ENCODE measurements around the gene PPFIA3. TPM values are rescaled to one million over a fixed set of nuclear protein-coding genes. Genes with fewer than 3 reads are reported as not detected.
A peak's percentile ranks its signal among the peaks of the same experiment; 100 is the strongest.

Gene PPFIA3
- total and polyA plus RNA-seq, 2 of the 8 experiments (the other 6 are each of a cell fraction or from before 2014, with no cell fraction given) = 15.9 to 25.3 TPM

- DNase-seq (ENCODE audit: low read depth in 1 of 2, low spot score in 2 of 2) = no peak
- TF ChIP-seq RBBP5 (IDR thresholded peaks at IDR 0.05; ENCODE audit: borderline replicate concordance, low read depth, low read length) (no peak), KDM5A (IDR thresholded peaks at IDR 0.05; ENCODE audit: low read length) (no peak), EZH2 (IDR thresholded peaks at IDR 0.05; ENCODE audit: low read depth, low read length, severe bottlenecking) (no peak), EGR1 (IDR thresholded peaks at IDR 0.05; ENCODE audit: borderline replicate concordance, low read depth, low read length) (no peak), SUZ12 (IDR thresholded peaks at IDR 0.05; ENCODE audit: low read length) (no peak), HDAC6 (IDR thresholded peaks at IDR 0.05; ENCODE audit: low read depth, low read length) (no peak), CHD2 (IDR thresholded peaks at IDR 0.05; ENCODE audit: low read length) (no peak), CEBPB (IDR thresholded peaks at IDR 0.05; ENCODE audit: low read depth, low read length) (no peak), FOSL1 (IDR thresholded peaks at IDR 0.05; ENCODE audit: insufficient read depth, low read depth, low read length) (no peak), SRF (IDR thresholded peaks at IDR 0.05; ENCODE audit: low read depth, low read length) (no peak), SP1 (IDR thresholded peaks at IDR 0.05; ENCODE audit: low read depth, low read length) (no peak), GTF2F1 (IDR thresholded peaks at IDR 0.05; ENCODE audit: borderline replicate concordance, low read depth, low read length) (no peak), JUND (IDR thresholded peaks at IDR 0.05; ENCODE audit: low read length) (no peak), CTBP2 (IDR thresholded peaks at IDR 0.05; ENCODE audit: borderline replicate concordance, insufficient read depth, insufficient read length, low read length) (no peak)
Measured at GRCh38 chr19:49135686-49136085, 16.3 kb downstream of the PPFIA3 start.

More at GRCh38 chr19:49135686-49136085, 16.3 kb downstream of the PPFIA3 start:
- Histone ChIP-seq H3K27me3 (replicated peaks in 1 of 4; ENCODE audit: control insufficient read depth in 3 of 4, extremely low read depth in 1 of 4, insufficient read depth in 3 of 4, low read length in 3 of 4) (no peaks in the 10 kb centered on the region), H3K23me2 (ENCODE audit: low read depth, low read length) (peaks cover 4% of the 10 kb centered on the region; the same call in 1 of the 2 replicates), H3K18ac (ENCODE audit: extremely low read depth, low read length) (no peak overlapping the region; the same call in 1 of the 2 replicates), H4K5ac (ENCODE audit: insufficient read length, low read depth, low read length) (peak overlapping the region; percentile 15), H3K27ac (ENCODE audit: low read depth, low read length) (no peak overlapping the region; the same call in 1 of the 2 replicates), H2BK20ac (ENCODE audit: low read length) (no peak overlapping the region), H2BK5ac (ENCODE audit: low read depth, low read length) (no peak overlapping the region), H2AFZ (ENCODE audit: low read length) (no peak overlapping the region), H2BK120ac (replicated peaks; ENCODE audit: low read depth, low read length) (no peak overlapping the region), H4K20me1 (replicated peaks in 1 of 2; ENCODE audit: control insufficient read depth in 1 of 2, insufficient read depth in 2 of 2, low read length in 2 of 2) (peaks cover 0 to 1% of the 10 kb centered on the region in 2 experiments), H3K36me3 (ENCODE audit: control insufficient read depth in 2 of 4, insufficient read depth in 4 of 4, low read length in 3 of 4) (peaks cover 0 to 5% (median 2%) of the 10 kb centered on the region in 4 experiments; a peak in 2 of 8 replicates), H3K4ac (replicated peaks; ENCODE audit: insufficient read length, low read depth, low read length) (no peak overlapping the region), H3K56ac (replicated peaks; ENCODE audit: insufficient read length, low read depth, low read length) (peak overlapping the region; percentile 46), H3K4me2 (ENCODE audit: insufficient read depth in 1 of 2, low read depth in 2 of 2, low read length in 2 of 2) (no peak overlapping the region), H3K9ac (replicated peaks in 1 of 4; ENCODE audit: extremely low read depth in 1 of 4, low read depth in 3 of 4, low read length in 3 of 4) (no peak overlapping the region), H4K8ac (ENCODE audit: extremely low read depth, insufficient read depth, low read length) (peak overlapping the region; percentile 68; the same call in 1 of the 2 replicates), H3K14ac (ENCODE audit: insufficient read length) (no peak overlapping the region), H3K79me1 (ENCODE audit: low read depth, low read length) (no peaks in the 10 kb centered on the region), H2BK15ac (ENCODE audit: low read length) (no peak overlapping the region), H2BK12ac (ENCODE audit: low read depth, low read length) (peak overlapping the region; percentile 39; the same call in 1 of the 2 replicates), H3K79me2 (ENCODE audit: control insufficient read depth in 1 of 2, insufficient read depth in 2 of 2, low read length in 2 of 2) (no peaks in the 10 kb centered on the region), H3K9me3 (ENCODE audit: insufficient read depth in 2 of 2, low read depth in 1 of 2, low read length in 1 of 2) (no peaks in the 10 kb centered on the region), H3K23ac (ENCODE audit: insufficient read length) (no peak overlapping the region), H3K4me3 (ENCODE audit: extremely low read depth in 1 of 4, insufficient read depth in 2 of 4, low read depth in 3 of 4, low read length in 4 of 4) (no peak overlapping the region), H3K4me1 (replicated peaks in 1 of 4; ENCODE audit: control insufficient read depth in 3 of 4, insufficient read depth in 4 of 4, low read length in 3 of 4) (peaks cover 4 to 12% (median 7%) of the 10 kb centered on the region in 4 experiments; a peak in 6 of 7 replicates), H2AK5ac (ENCODE audit: low read depth, low read length) (no peak overlapping the region), H4K91ac (replicated peaks; ENCODE audit: insufficient read length, low read length) (peak overlapping the region; percentile 74)
- 89% methylated on average over 5 of the region's 5 CpGs; no CpG with 5 or more reads in 1 of the 2 experiments for whole genome bisulfite sequencing, 2 experiments (ENCODE audit: extremely low coverage in 1 of 2, insufficient coverage in 1 of 2, insufficient read length in 1 of 2, insufficient replicate concordance in 2 of 2, low coverage in 1 of 2, low lambda C conversion rate in 2 of 2, missing lambda C conversion rate in 1 of 2)
- FAIRE-seq = no peak
- POLR2A ChIA-PET (ENCODE audit: partially characterized antibody) = interaction anchor here (0.5 to 5.8 kb wide), 4 partner anchors 11 to 26 kb away, joined by 3 to 47 read pairs (median 6); no protein-coding TSS in a partner anchor
- CTCF ChIA-PET (ENCODE audit: partially characterized antibody) = interaction anchor here (0.6 to 9.7 kb wide), 6 partner anchors 9 to 988 kb away, joined by 4 to 99 read pairs (median 8); no protein-coding TSS in a partner anchor

All from H1 (cell line).